Trophoblast cell (in vitro differentiated cells and primary cell): ENCODE data around the gene FBXO30.

ENCODE experiments used
- DNase-seq, 2 donors: peaks; one replicate each; pipeline ENCODE4 v3.0.0-alpha.2; 2016
- H2AFZ ChIP-seq: 2 replicates; pipeline ENCODE4 v1.6.1; 2013; ENCODE audit warnings: low read length, moderate library complexity, mild to moderate bottlenecking; ENCODE audit not compliant: insufficient read depth, poor library complexity
- H2AK5ac ChIP-seq: 2 replicates; pipeline ENCODE4 v1.6.1; 2013; ENCODE audit warnings: mild to moderate bottlenecking, low read length
- H2BK120ac ChIP-seq: 2 replicates; pipeline ENCODE4 v1.6.1; 2013; ENCODE audit warnings: low read length, mild to moderate bottlenecking, moderate library complexity; ENCODE audit not compliant: insufficient read depth, poor library complexity
- H2BK12ac ChIP-seq: 2 replicates; pipeline ENCODE4 v1.6.1; 2013; ENCODE audit warnings: mild to moderate bottlenecking, low read length, moderate library complexity
- H2BK5ac ChIP-seq: 2 replicates; pipeline ENCODE4 v1.6.1; 2013; ENCODE audit warnings: low read length, low read depth, moderate library complexity, mild to moderate bottlenecking; ENCODE audit not compliant: poor library complexity
- H3K14ac ChIP-seq: 2 replicates; pipeline ENCODE4 v1.6.1; 2013; ENCODE audit warnings: mild to moderate bottlenecking, low read length
- H3K18ac ChIP-seq: 2 replicates; pipeline ENCODE4 v1.6.1; 2013; ENCODE audit warnings: mild to moderate bottlenecking, low read length
- H3K23ac ChIP-seq: 2 replicates; pipeline ENCODE4 v1.6.1; 2013; ENCODE audit warnings: low read length
- H3K27ac ChIP-seq: 2 replicates; pipeline ENCODE4 v1.5.1; 2013; ENCODE audit warnings: low read depth, mild to moderate bottlenecking, inconsistent platforms, low read length, moderate library complexity
- H3K27me3 ChIP-seq: 2 replicates; pipeline ENCODE4 v1.6.1; 2013; ENCODE audit warnings: inconsistent platforms, mild to moderate bottlenecking, low read length, moderate library complexity; ENCODE audit not compliant: insufficient read depth
- H3K36me3 ChIP-seq, 2 experiments: 1 replicate in 1 of 2; 2 replicates in 1 of 2; pipeline ENCODE4 v1.6.1; 2013; ENCODE audit warnings: low read length in 2 of 2, mild to moderate bottlenecking in 2 of 2, moderate library complexity in 1 of 2; ENCODE audit not compliant: insufficient read depth in 2 of 2, control insufficient read depth in 1 of 2
- H3K4ac ChIP-seq: 2 replicates; pipeline ENCODE4 v1.6.1; 2013; ENCODE audit warnings: low read depth, mild to moderate bottlenecking, low read length, moderate library complexity
- H3K4me1 ChIP-seq, 2 experiments: 1 replicate in 1 of 2; 2 replicates in 1 of 2; pipeline ENCODE4 v1.6.1; 2013; ENCODE audit warnings: low read length in 2 of 2, mild to moderate bottlenecking in 2 of 2, moderate library complexity in 1 of 2; ENCODE audit not compliant: insufficient read depth in 2 of 2, control insufficient read depth in 1 of 2
- H3K4me2 ChIP-seq: 2 replicates; pipeline ENCODE4 v1.6.1; 2013; ENCODE audit warnings: inconsistent platforms, mild to moderate bottlenecking, low read length, moderate library complexity
- H3K4me3 ChIP-seq: 2 replicates; pipeline ENCODE4 v1.5.1; 2013; ENCODE audit warnings: mild to moderate bottlenecking, low read depth, low read length, inconsistent platforms
- H3K79me1 ChIP-seq: one replicate; pipeline ENCODE4 v1.6.1; 2013; ENCODE audit warnings: low read length
- H3K79me2 ChIP-seq: 2 replicates; pipeline ENCODE4 v1.6.1; 2013; ENCODE audit warnings: low read length, mild to moderate bottlenecking; ENCODE audit not compliant: control insufficient read depth, insufficient read depth, poor library complexity
- H3K9ac ChIP-seq: 2 replicates; pipeline ENCODE4 v1.6.1; 2013; ENCODE audit warnings: mild to moderate bottlenecking, low read length
- H3K9me3 ChIP-seq: 2 replicates; pipeline ENCODE4 v1.6.1; 2013; ENCODE audit warnings: low read depth, mild to moderate bottlenecking, control low read depth, inconsistent platforms, low read length; ENCODE audit not compliant: insufficient read depth
- H4K12ac ChIP-seq: 2 replicates; pipeline ENCODE4 v1.6.1; 2013; ENCODE audit warnings: low read depth, mild to moderate bottlenecking, low read length, moderate library complexity
- H4K8ac ChIP-seq: 2 replicates; pipeline ENCODE4 v1.6.1; 2013; ENCODE audit warnings: low read depth, mild to moderate bottlenecking, low read length, moderate library complexity
- H4K91ac ChIP-seq: one replicate; pipeline ENCODE4 v1.6.1; 2013; ENCODE audit warnings: low read depth, mild to moderate bottlenecking, low read length, moderate library complexity
- WGBS: extraction: QIAGEN DNeasy Blood & Tissue Kit; methylation state at CpG from one replicate; pipeline ENCODE4 v1.1.7; 2013; ENCODE audit warnings: missing lambda C conversion rate; ENCODE audit not compliant: insufficient read length, insufficient coverage; ENCODE audit errors: extremely low coverage; 5-methylcytosine and 5-hydroxymethylcytosine counted together

FBXO30 gene

GRCh38 chr6:145829102-145829501 is 14.5 kb upstream of the FBXO30 start:
- no peaks in the 10 kb centered on the region for H3K9me3 ChIP-seq
- no peaks in the 10 kb centered on the region for H3K79me2 ChIP-seq
- no peak overlapping the region for H3K23ac ChIP-seq
- no peak overlapping the region for H2AK5ac ChIP-seq
- WGBS = no CpG with 5 or more reads among the region's 2 CpGs
- H2BK12ac ChIP-seq = no peak overlapping the region
- H3K4me2 ChIP-seq = no peak overlapping the region
- DNase-seq = no peak
- no peak overlapping the region for H3K9ac ChIP-seq
- H3K36me3 ChIP-seq = peaks cover 0 to 1% of the 10 kb centered on the region in 2 experiments
- H3K4ac ChIP-seq = no peak overlapping the region
- H3K4me1 ChIP-seq = no peaks in the 10 kb centered on the region
- H3K18ac ChIP-seq = no peak overlapping the region
- no peak overlapping the region for H3K14ac ChIP-seq
- H3K27me3 ChIP-seq = no peaks in the 10 kb centered on the region
- no peak overlapping the region for H2BK120ac ChIP-seq
- no peak overlapping the region for H4K12ac ChIP-seq
- H2BK5ac ChIP-seq = no peak overlapping the region
- H2AFZ ChIP-seq = no peak overlapping the region
- no peaks in the 10 kb centered on the region for H3K79me1 ChIP-seq
- no peak overlapping the region for H4K8ac ChIP-seq
- no peak overlapping the region for H3K27ac ChIP-seq
- no peak overlapping the region for H4K91ac ChIP-seq
- no peak overlapping the region for H3K4me3 ChIP-seq

GRCh38 chr6:145824344-145824743 is 9.7 kb upstream of the FBXO30 start:
- no CpG with 5 or more reads among the region's 3 CpGs for WGBS
- no peak overlapping the region for H3K4me3 ChIP-seq

GRCh38 chr6:145823328-145823944 is 8.8 kb upstream of the FBXO30 start:
- Histone ChIP-seq H2BK120ac (no peak overlapping the region), H3K27me3 (no peaks in the 10 kb centered on the region), H4K12ac (no peak overlapping the region), H3K4me3 (no peak overlapping the region), H3K27ac (no peak overlapping the region), H3K79me1 (no peaks in the 10 kb centered on the region), H3K36me3 (no peaks in the 10 kb centered on the region), H2AK5ac (no peak overlapping the region), H3K14ac (no peak overlapping the region), H3K4me1 (no peaks in the 10 kb centered on the region), H2BK5ac (no peak overlapping the region), H3K18ac (no peak overlapping the region), H3K9me3 (no peaks in the 10 kb centered on the region), H3K9ac (no peak overlapping the region), H3K23ac (no peak overlapping the region), H2BK12ac (no peak overlapping the region), H2AFZ (no peak overlapping the region), H4K8ac (no peak overlapping the region), H3K4ac (no peak overlapping the region), H4K91ac (no peak overlapping the region), H3K79me2 (no peaks in the 10 kb centered on the region), H3K4me2 (no peak overlapping the region)
- DNase-seq = no peak
- WGBS = no CpG with 5 or more reads among the region's 1 CpG

More at GRCh38 chr6:145824344-145824743, 9.7 kb upstream of the FBXO30 start:
- H4K12ac ChIP-seq = no peak overlapping the region
- H2BK120ac ChIP-seq = no peak overlapping the region
- no peak overlapping the region for H4K8ac ChIP-seq
- no peak overlapping the region for H2AFZ ChIP-seq
- H2BK5ac ChIP-seq = no peak overlapping the region
- no peak overlapping the region for H3K23ac ChIP-seq
- H4K91ac ChIP-seq = no peak overlapping the region
- H3K18ac ChIP-seq = no peak overlapping the region
- H3K4me2 ChIP-seq = no peak overlapping the region
- no peak for DNase-seq
- no peaks in the 10 kb centered on the region for H3K4me1 ChIP-seq
- H3K79me2 ChIP-seq = no peaks in the 10 kb centered on the region
- H3K27me3 ChIP-seq = no peaks in the 10 kb centered on the region
- no peak overlapping the region for H2AK5ac ChIP-seq
- H3K14ac ChIP-seq = no peak overlapping the region
- H3K79me1 ChIP-seq = no peaks in the 10 kb centered on the region
- no peak overlapping the region for H3K27ac ChIP-seq
- no peak overlapping the region for H3K9ac ChIP-seq
- no peaks in the 10 kb centered on the region for H3K36me3 ChIP-seq
- no peak overlapping the region for H2BK12ac ChIP-seq
- H3K4ac ChIP-seq = no peak overlapping the region
- no peaks in the 10 kb centered on the region for H3K9me3 ChIP-seq

- Histone ChIP-seq H3K27me3 (no peaks in the 10 kb centered on the region), H4K8ac (no peak overlapping the region), H3K4me1 (no peaks in the 10 kb centered on the region), H4K91ac (no peak overlapping the region), H3K9ac (no peak overlapping the region), H2AK5ac (no peak overlapping the region), H2BK5ac (no peak overlapping the region), H3K23ac (no peak overlapping the region), H3K79me2 (no peaks in the 10 kb centered on the region), H3K18ac (no peak overlapping the region), H3K14ac (no peak overlapping the region), H2BK12ac (no peak overlapping the region), H3K4ac (no peak overlapping the region), H3K36me3 (no peaks in the 10 kb centered on the region), H3K4me2 (no peak overlapping the region), H3K9me3 (no peaks in the 10 kb centered on the region), H3K79me1 (no peaks in the 10 kb centered on the region), H4K12ac (no peak overlapping the region), H3K4me3 (no peak overlapping the region), H3K27ac (no peak overlapping the region), H2BK120ac (no peak overlapping the region), H2AFZ (no peak overlapping the region)
- no CpG with 5 or more reads among the region's 2 CpGs for WGBS
- no peak for DNase-seq
Observed at GRCh38 chr6:145822456-145822855, 7.9 kb upstream of the FBXO30 start.
